A549 (cell line): Measurements from ENCODE around the gene PSMB10.

Experiments used
- HOXB13 ChIP-seq: fragments of 250-450 bp; sonication (Bioruptor Pico); IDR thresholded peaks from 2 replicates; pipeline ENCODE4 v1.5.0; 2020; ENCODE audit warnings: low read depth, mild to moderate bottlenecking, moderate library complexity
- MAFK ChIP-seq: fragments of 450-650 bp; IDR thresholded peaks from 2 replicates; pipeline ENCODE4 v1.6.1; 2014; ENCODE audit not compliant: partially characterized antibody
- POLR2A ChIP-seq: IDR thresholded peaks from 2 replicates; pipeline ENCODE4 v1.6.1; 2012; ENCODE audit warnings: mild to moderate bottlenecking, low read length
- RFX5 ChIP-seq: fragments of 450-650 bp; IDR thresholded peaks from 2 replicates; pipeline ENCODE4 v1.7.1; 2014; ENCODE audit warnings: antibody characterized with exemption, mild to moderate bottlenecking, moderate library complexity
- TF ChIP-seq, protein P1 (sequence below): IDR thresholded peaks from 2 replicates; pipeline ENCODE4 v1.6.1; 2012
- TF ChIP-seq, protein P2 (sequence below): fragments of >200 bp; sonication (Bioruptor Twin); formaldehyde crosslinking; IDR thresholded peaks from 3 replicates; pipeline ENCODE4 v1.5.1; 2016

DNA sequence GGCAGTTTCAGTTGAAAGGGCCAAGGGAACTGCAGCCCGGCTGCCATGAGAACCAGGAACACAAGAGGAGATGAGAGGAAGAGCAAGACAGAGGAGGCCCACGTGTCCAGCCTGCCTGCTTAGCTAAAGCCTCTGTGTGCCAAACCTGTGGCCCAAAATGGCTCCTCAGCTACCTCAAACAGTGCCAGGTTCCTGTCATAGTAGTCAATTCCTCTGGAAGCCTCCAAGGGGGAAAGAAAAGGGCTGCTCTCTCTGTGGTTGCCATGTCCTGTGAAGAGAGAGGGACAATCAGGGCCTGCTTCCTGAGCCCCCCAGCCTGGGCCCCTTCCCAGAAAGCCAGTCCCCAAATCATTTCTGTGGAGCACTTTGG lies 26.6 kb upstream of the PSMB10 start:
- TF ChIP-seq HOXB13 (CRISPR knock-in tag) (no peak), MAFK (no peak), RFX5 (no peak), POLR2A (no peak)
- TF ChIP-seq, protein P1, sequence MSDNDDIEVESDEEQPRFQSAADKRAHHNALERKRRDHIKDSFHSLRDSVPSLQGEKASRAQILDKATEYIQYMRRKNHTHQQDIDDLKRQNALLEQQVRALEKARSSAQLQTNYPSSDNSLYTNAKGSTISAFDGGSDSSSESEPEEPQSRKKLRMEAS, result no peak
- TF ChIP-seq, protein P2, sequence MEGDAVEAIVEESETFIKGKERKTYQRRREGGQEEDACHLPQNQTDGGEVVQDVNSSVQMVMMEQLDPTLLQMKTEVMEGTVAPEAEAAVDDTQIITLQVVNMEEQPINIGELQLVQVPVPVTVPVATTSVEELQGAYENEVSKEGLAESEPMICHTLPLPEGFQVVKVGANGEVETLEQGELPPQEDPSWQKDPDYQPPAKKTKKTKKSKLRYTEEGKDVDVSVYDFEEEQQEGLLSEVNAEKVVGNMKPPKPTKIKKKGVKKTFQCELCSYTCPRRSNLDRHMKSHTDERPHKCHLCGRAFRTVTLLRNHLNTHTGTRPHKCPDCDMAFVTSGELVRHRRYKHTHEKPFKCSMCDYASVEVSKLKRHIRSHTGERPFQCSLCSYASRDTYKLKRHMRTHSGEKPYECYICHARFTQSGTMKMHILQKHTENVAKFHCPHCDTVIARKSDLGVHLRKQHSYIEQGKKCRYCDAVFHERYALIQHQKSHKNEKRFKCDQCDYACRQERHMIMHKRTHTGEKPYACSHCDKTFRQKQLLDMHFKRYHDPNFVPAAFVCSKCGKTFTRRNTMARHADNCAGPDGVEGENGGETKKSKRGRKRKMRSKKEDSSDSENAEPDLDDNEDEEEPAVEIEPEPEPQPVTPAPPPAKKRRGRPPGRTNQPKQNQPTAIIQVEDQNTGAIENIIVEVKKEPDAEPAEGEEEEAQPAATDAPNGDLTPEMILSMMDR, result no peak
